ENCODE data around the gene RALGAPA2. TPM values are rescaled to one million over a fixed set of nuclear protein-coding genes. Genes with fewer than 3 reads are reported as not detected.

Gene RALGAPA2
- total and polyA plus RNA-seq, 3 donors from 2014 or later = 26.9 to 61.5 (median 59.2) TPM

DNA sequence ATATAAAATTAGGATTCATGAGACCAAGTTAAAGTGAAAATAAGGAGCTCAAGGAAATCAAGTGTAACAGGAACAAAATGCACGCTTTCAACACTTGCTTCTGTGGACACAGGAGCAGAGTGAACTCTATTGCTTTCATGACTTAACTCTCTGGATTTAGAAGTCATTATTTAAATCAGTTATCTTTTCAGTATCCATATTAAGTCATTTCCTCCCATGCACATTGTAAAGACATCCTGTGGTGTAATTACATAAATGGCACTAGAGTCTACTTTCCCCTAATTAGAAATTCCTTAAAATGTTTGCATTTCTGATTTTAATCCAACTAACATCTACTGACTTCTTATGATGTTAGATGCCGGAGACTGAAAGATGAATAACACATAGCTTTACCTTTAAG is 256.5 kb downstream of the RALGAPA2 start:
- H3K27me3 ChIP-seq = no peaks in the 10 kb centered on the region
- H3K4me1 ChIP-seq = no peaks in the 10 kb centered on the region
- H3K27ac ChIP-seq = no peak overlapping the region
- H3K9me3 ChIP-seq = no peaks in the 10 kb centered on the region
- H3K36me3 ChIP-seq (ENCODE audit: low read depth, missing control alignments) = no peaks in the 10 kb centered on the region
- intact Hi-C loops (cut with DNase I; ENCODE audit: low total_unique reads) = no loop called here
- 96% methylated on average over 2 of the region's 2 CpGs for WGBS, 2 donors
- no peak for DNase-seq
- TF ChIP-seq, protein P1, sequence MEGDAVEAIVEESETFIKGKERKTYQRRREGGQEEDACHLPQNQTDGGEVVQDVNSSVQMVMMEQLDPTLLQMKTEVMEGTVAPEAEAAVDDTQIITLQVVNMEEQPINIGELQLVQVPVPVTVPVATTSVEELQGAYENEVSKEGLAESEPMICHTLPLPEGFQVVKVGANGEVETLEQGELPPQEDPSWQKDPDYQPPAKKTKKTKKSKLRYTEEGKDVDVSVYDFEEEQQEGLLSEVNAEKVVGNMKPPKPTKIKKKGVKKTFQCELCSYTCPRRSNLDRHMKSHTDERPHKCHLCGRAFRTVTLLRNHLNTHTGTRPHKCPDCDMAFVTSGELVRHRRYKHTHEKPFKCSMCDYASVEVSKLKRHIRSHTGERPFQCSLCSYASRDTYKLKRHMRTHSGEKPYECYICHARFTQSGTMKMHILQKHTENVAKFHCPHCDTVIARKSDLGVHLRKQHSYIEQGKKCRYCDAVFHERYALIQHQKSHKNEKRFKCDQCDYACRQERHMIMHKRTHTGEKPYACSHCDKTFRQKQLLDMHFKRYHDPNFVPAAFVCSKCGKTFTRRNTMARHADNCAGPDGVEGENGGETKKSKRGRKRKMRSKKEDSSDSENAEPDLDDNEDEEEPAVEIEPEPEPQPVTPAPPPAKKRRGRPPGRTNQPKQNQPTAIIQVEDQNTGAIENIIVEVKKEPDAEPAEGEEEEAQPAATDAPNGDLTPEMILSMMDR (IDR thresholded peaks at IDR 0.05) = no peak
- no peak for TF ChIP-seq POLR2A (IDR thresholded peaks at IDR 0.05)
- no peak overlapping the region for H3K4me3 ChIP-seq

DNA sequence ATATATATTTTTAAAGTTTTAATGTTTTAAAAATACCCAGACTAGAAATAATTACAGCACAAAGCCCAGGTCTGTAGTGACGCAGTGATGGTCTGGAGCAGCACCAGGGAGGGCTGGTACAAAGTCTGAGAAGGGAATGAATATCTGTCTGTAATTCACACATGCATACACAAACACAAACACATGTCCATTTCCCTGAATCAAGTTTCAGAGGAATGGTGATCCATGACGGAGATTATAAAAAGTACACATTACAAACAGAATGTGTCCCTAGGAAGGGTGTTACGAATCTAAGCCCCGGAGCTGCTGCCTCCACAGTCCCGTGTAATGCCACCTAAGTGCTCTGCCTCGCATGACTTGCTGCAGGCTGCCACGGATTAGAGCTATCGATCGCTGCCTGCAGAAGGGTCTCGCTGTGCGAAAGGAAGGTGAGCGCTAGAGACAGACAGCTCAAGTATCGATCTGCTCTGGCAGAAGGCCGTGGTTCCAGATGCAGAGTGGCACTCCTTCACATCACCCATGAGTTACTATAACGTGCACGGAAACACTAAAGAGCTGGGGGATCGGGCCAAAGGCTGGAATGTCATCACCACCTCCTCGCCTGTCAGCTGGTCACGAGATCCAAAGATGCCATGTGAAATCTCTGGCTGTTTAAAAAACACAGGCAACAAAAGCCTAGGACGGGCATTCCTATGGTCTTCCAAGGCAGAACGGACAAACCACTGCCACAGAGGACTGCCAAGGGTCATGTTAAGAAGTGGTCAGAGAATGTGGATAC is 257.4 kb downstream of the RALGAPA2 start:
- no peak overlapping the region for H3K27ac ChIP-seq
- no peak for TF ChIP-seq POLR2A (IDR thresholded peaks at IDR 0.05)
- TF ChIP-seq, protein P1 (IDR thresholded peaks at IDR 0.05) = no peak
- intact Hi-C loops (cut with DNase I; ENCODE audit: low total_unique reads) = no loop called here
- no peak overlapping the region for H3K4me3 ChIP-seq
- H3K4me1 ChIP-seq = no peaks in the 10 kb centered on the region
- WGBS, 2 donors = 91 to 95% methylated on average over 19 to 21 of the region's 21 CpGs
- H3K36me3 ChIP-seq (ENCODE audit: low read depth, missing control alignments) = no peaks in the 10 kb centered on the region
- no peak for DNase-seq
- H3K9me3 ChIP-seq = no peaks in the 10 kb centered on the region
- no peaks in the 10 kb centered on the region for H3K27me3 ChIP-seq

- no peak for TF ChIP-seq POLR2A (IDR thresholded peaks at IDR 0.05)
- TF ChIP-seq, protein P1 (IDR thresholded peaks at IDR 0.05) = no peak
- no peak for DNase-seq
- no peak overlapping the region for H3K27ac ChIP-seq
- no peak overlapping the region for H3K4me3 ChIP-seq
- H3K9me3 ChIP-seq = no peaks in the 10 kb centered on the region
- no peaks in the 10 kb centered on the region for H3K4me1 ChIP-seq
- intact Hi-C loops (cut with DNase I; ENCODE audit: low total_unique reads) = no loop called here
- WGBS, 2 donors = 93 to 94% methylated on average over 4 of the region's 4 CpGs
- H3K36me3 ChIP-seq (ENCODE audit: low read depth, missing control alignments) = no peaks in the 10 kb centered on the region
- H3K27me3 ChIP-seq = no peaks in the 10 kb centered on the region
Observed at GRCh38 chr20:20454367-20454766, 258.1 kb downstream of the RALGAPA2 start.

- H3K27ac ChIP-seq = no peak overlapping the region
- H3K4me3 ChIP-seq = no peak overlapping the region
- intact Hi-C loops (cut with DNase I; ENCODE audit: low total_unique reads) = no loop called here
- H3K9me3 ChIP-seq = no peaks in the 10 kb centered on the region
- no peaks in the 10 kb centered on the region for H3K27me3 ChIP-seq
- WGBS, 2 donors = 39 to 48% methylated on average over 16 to 19 of the region's 19 CpGs
- TF ChIP-seq, protein P1 (IDR thresholded peaks at IDR 0.05) = no peak
- no peak for TF ChIP-seq POLR2A (IDR thresholded peaks at IDR 0.05)
- DNase-seq = peak; percentile 26
- H3K36me3 ChIP-seq (ENCODE audit: low read depth, missing control alignments) = no peaks in the 10 kb centered on the region
- H3K4me1 ChIP-seq = no peaks in the 10 kb centered on the region
Observed at GRCh38 chr20:20452254-20452676, 260.2 kb downstream of the RALGAPA2 start.

- Histone ChIP-seq H3K4me3 (no peak overlapping the region), H3K4me1 (no peaks in the 10 kb centered on the region), H3K27me3 (no peaks in the 10 kb centered on the region), H3K9me3 (no peaks in the 10 kb centered on the region), H3K36me3 (ENCODE audit: low read depth, missing control alignments) (no peaks in the 10 kb centered on the region), H3K27ac (no peak overlapping the region)
- 52 to 70% methylated on average over 5 of the region's 5 CpGs for WGBS, 2 donors
- intact Hi-C loops (cut with DNase I; ENCODE audit: low total_unique reads) = no loop called here
- no peak for DNase-seq
- TF ChIP-seq POLR2A (IDR thresholded peaks at IDR 0.05) = no peak
- TF ChIP-seq, protein P1 (IDR thresholded peaks at IDR 0.05) = no peak
Observed at GRCh38 chr20:20450521-20450920, 261.9 kb downstream of the RALGAPA2 start.

All from testis (tissue), 3 donors.